Endodermal cell (in vitro differentiated cells): ENCODE data around the gene LCE1F. TPM values are rescaled to one million over a fixed set of nuclear protein-coding genes. Genes with fewer than 3 reads are reported as not detected.

ENCODE experiments used
- DNase-seq: peaks from one replicate; pipeline ENCODE4 v3.0.0-alpha.2; 2017
- H3K27ac ChIP-seq: 2 replicates; pipeline ENCODE4 v1.5.1; 2013; ENCODE audit warnings: mild to moderate bottlenecking, low read depth, low read length, moderate library complexity
- H3K27me3 ChIP-seq: 2 replicates; pipeline ENCODE4 v1.6.1; 2013; ENCODE audit warnings: mild to moderate bottlenecking, low read length, moderate library complexity; ENCODE audit not compliant: insufficient read depth, control insufficient read depth, poor library complexity, severe bottlenecking
- H3K36me3 ChIP-seq: 2 replicates; pipeline ENCODE4 v1.7.0; 2013; ENCODE audit warnings: mild to moderate bottlenecking, low read length, moderate library complexity; ENCODE audit not compliant: control insufficient read depth, insufficient read depth
- H3K4me1 ChIP-seq: one replicate; pipeline ENCODE4 v1.7.0; 2013; ENCODE audit warnings: low read length; ENCODE audit not compliant: control insufficient read depth, insufficient read depth
- H3K4me3 ChIP-seq: 2 replicates; pipeline ENCODE4 v1.5.1; 2013; ENCODE audit warnings: mild to moderate bottlenecking, low read length, moderate library complexity
- H3K9ac ChIP-seq: 2 replicates; pipeline ENCODE4 v1.6.1; 2013; ENCODE audit warnings: mild to moderate bottlenecking, low read length, moderate library complexity; ENCODE audit not compliant: poor library complexity, severe bottlenecking; ENCODE audit errors: extremely low read depth
- H3K9me3 ChIP-seq: 2 replicates; pipeline ENCODE4 v1.6.1; 2013; ENCODE audit warnings: mild to moderate bottlenecking, low read length, moderate library complexity; ENCODE audit not compliant: control insufficient read depth
- H3K27ac Mint-ChIP-seq: 2 replicates; pipeline ENCODE4 v1.8.0; 2020; ENCODE audit warnings: mixed read lengths
- H3K27me3 Mint-ChIP-seq: 2 replicates; pipeline ENCODE4 v1.8.0; 2021; ENCODE audit warnings: mild to moderate bottlenecking, mixed read lengths; ENCODE audit not compliant: insufficient read depth
- H3K36me3 Mint-ChIP-seq: 2 replicates; pipeline ENCODE4 v1.8.0; 2020; ENCODE audit warnings: low read depth, mixed read lengths
- H3K4me1 Mint-ChIP-seq: 2 replicates; pipeline ENCODE4 v1.8.0; 2020; ENCODE audit warnings: mixed read lengths
- H3K4me3 Mint-ChIP-seq: 2 replicates; pipeline ENCODE4 v1.8.0; 2020; ENCODE audit warnings: mild to moderate bottlenecking, moderate library complexity, mixed read lengths
- H3K9me3 Mint-ChIP-seq: 2 replicates; pipeline ENCODE4 v1.8.0; 2020; ENCODE audit warnings: mild to moderate bottlenecking, mixed read lengths
- CTCF ChIP-seq: fragments of 200-600 bp; sonication (generic); conservative IDR thresholded peaks from 2 replicates; pipeline ENCODE4 v1.5.0; 2021; ENCODE audit warnings: antibody characterized with exemption, mild to moderate bottlenecking
- total RNA-seq, 2 donors: library from RNA; stranded (reverse); fragmentation: NEBNext Ultra II Directional in 1 of 2; extraction: Animal tissue kit (Norgen Biotek cat#: 25700) in 1 of 2; gene quantifications; 2 replicates in 1 of 2; 3 replicates in 1 of 2; pipeline ENCODE4 v1.2.1, GENCODE V29; 2021

Gene LCE1F
- total RNA-seq, 2 donors from 2014 or later = not detected

GRCh38 chr1:152824964-152825363, 50.0 kb downstream of the LCE1F start:
- no peak overlapping the region for H3K4me3 Mint-ChIP-seq
- Histone ChIP-seq H3K27me3 (no peaks in the 10 kb centered on the region), H3K9ac (no peak overlapping the region), H3K36me3 (no peaks in the 10 kb centered on the region), H3K9me3 (peaks cover 64% of the 10 kb centered on the region), H3K4me1 (no peaks in the 10 kb centered on the region), H3K27ac (no peak overlapping the region), H3K4me3 (no peak overlapping the region)
- H3K27ac Mint-ChIP-seq = no peak overlapping the region
- peaks cover 2% of the 10 kb centered on the region for H3K36me3 Mint-ChIP-seq
- H3K9me3 Mint-ChIP-seq = peaks cover 67% of the 10 kb centered on the region
- no peak for DNase-seq
- no peak for TF ChIP-seq CTCF
- H3K4me1 Mint-ChIP-seq = no peaks in the 10 kb centered on the region
- H3K27me3 Mint-ChIP-seq = no peaks in the 10 kb centered on the region

Other genes starting within 250 kb of the LCE1F start
- not detected for gene LCE3E, start 208.4 kb upstream of the LCE1F start, total RNA-seq
- gene LCE3D, start 194.6 kb upstream of the LCE1F start, total RNA-seq = not detected
- gene LCE3C, start 174.9 kb upstream of the LCE1F start, total RNA-seq = not detected
- gene LCE3B, start 161.3 kb upstream of the LCE1F start, total RNA-seq = not detected
- gene LCE3A, start 152.0 kb upstream of the LCE1F start, total RNA-seq = not detected
- gene LCE2D, start 111.8 kb upstream of the LCE1F start, total RNA-seq = not detected
- not detected for gene LCE2C, start 99.9 kb upstream of the LCE1F start, total RNA-seq
- not detected for gene LCE2B, start 89.0 kb upstream of the LCE1F start, total RNA-seq
- gene LCE2A, start 76.8 kb upstream of the LCE1F start, total RNA-seq = not detected
- not detected for gene LCE4A, start 67.0 kb upstream of the LCE1F start, total RNA-seq
- gene KPRP, start 17.1 kb upstream of the LCE1F start, total RNA-seq = not detected
- not detected for gene LCE1E, start 11.1 kb downstream of the LCE1F start, total RNA-seq
- not detected for gene LCE1D, start 21.6 kb downstream of the LCE1F start, total RNA-seq
- not detected for gene LCE1C, start 31.5 kb downstream of the LCE1F start, total RNA-seq
- not detected for gene LCE1B, start 36.8 kb downstream of the LCE1F start, total RNA-seq
- not detected for gene LCE1A, start 52.3 kb downstream of the LCE1F start, total RNA-seq
- not detected for gene LCE6A, start 67.7 kb downstream of the LCE1F start, total RNA-seq
- not detected for gene LCE7A, start 84.9 kb downstream of the LCE1F start, total RNA-seq
- not detected for gene SMCP, start 103.2 kb downstream of the LCE1F start, total RNA-seq
- not detected for gene IVL, start 133.4 kb downstream of the LCE1F start, total RNA-seq
- gene SPRR5, start 172.1 kb downstream of the LCE1F start, total RNA-seq = not detected
- not detected for gene SPRR4, start 195.5 kb downstream of the LCE1F start, total RNA-seq
- gene SPRR1A, start 208.9 kb downstream of the LCE1F start, total RNA-seq = not detected
- not detected for gene SPRR3, start 226.6 kb downstream of the LCE1F start, total RNA-seq